Brain microvascular endothelial cell (primary cell): Measurements from ENCODE around the gene LAMB4.
"Not testable (repeated sequence)": the region's sequence is repeated elsewhere in the genome, so short reads cannot be mapped to it uniquely, and the experiment has no call there.

Source experiments
- DNase-seq: peaks from one replicate; pipeline ENCODE4 v3.0.0-alpha.2; 2020
- H3K27ac ChIP-seq: fragments of 250-450 bp; sonication (Bioruptor Pico); 2 replicates; pipeline ENCODE4 v1.5.1; 2020; ENCODE audit warnings: mild to moderate bottlenecking, moderate library complexity
- H3K27me3 ChIP-seq: fragments of 250-450 bp; sonication (Bioruptor Pico); replicated peaks from 2 replicates; pipeline ENCODE4 v1.5.1; 2020; ENCODE audit warnings: mild to moderate bottlenecking
- H3K36me3 ChIP-seq: fragments of 250-450 bp; sonication (Bioruptor Pico); replicated peaks from 2 replicates; pipeline ENCODE4 v1.5.1; 2020; ENCODE audit warnings: mild to moderate bottlenecking
- H3K4me3 ChIP-seq: 2 replicates; pipeline ENCODE4 v1.5.1; 2011; ENCODE audit warnings: low read depth, mild to moderate bottlenecking, control low read depth, low read length, moderate library complexity
- in situ Hi-C: cut with HindIII; loops from 2 replicates; pipeline ENCODE4 v1.10.0; 2017; ENCODE audit warnings: low sequenced_read_pairs, low pct_ligation_motif_present
- TF ChIP-seq, protein P1 (sequence below): IDR thresholded peaks from 2 replicates; pipeline ENCODE4 v1.5.1; 2011; ENCODE audit warnings: low read depth, mild to moderate bottlenecking, moderate library complexity, low read length, control low read depth, inconsistent platforms; ENCODE audit errors: missing control alignments

LAMB4 gene

DNA sequence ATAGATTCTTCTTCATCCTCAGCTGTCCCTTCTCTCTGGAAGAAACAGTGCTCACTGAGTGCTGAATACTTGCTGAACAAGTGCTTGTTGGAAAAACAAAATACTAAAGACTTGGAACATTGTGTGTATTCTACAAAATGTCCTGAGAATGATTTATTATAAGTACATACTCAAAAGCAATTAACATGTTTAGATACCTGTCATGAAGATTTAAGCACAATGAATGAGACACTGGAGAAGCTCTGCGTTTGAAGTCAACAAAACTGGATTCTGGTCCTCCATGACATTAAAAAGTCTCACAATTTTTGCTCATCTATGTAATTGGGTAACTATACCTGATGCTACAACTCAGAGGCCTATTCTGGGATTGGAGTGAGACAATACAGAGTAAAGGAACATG lies 92.4 kb downstream of the LAMB4 start:
- in situ Hi-C loops: no loop called here
- TF ChIP-seq, protein P1, sequence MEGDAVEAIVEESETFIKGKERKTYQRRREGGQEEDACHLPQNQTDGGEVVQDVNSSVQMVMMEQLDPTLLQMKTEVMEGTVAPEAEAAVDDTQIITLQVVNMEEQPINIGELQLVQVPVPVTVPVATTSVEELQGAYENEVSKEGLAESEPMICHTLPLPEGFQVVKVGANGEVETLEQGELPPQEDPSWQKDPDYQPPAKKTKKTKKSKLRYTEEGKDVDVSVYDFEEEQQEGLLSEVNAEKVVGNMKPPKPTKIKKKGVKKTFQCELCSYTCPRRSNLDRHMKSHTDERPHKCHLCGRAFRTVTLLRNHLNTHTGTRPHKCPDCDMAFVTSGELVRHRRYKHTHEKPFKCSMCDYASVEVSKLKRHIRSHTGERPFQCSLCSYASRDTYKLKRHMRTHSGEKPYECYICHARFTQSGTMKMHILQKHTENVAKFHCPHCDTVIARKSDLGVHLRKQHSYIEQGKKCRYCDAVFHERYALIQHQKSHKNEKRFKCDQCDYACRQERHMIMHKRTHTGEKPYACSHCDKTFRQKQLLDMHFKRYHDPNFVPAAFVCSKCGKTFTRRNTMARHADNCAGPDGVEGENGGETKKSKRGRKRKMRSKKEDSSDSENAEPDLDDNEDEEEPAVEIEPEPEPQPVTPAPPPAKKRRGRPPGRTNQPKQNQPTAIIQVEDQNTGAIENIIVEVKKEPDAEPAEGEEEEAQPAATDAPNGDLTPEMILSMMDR: no peak
- DNase-seq: no peak
- no peaks in the 10 kb centered on the region for H3K27me3 ChIP-seq
- H3K36me3 ChIP-seq: no peaks in the 10 kb centered on the region
- no peak overlapping the region for H3K27ac ChIP-seq
- no peak overlapping the region for H3K4me3 ChIP-seq

DNA sequence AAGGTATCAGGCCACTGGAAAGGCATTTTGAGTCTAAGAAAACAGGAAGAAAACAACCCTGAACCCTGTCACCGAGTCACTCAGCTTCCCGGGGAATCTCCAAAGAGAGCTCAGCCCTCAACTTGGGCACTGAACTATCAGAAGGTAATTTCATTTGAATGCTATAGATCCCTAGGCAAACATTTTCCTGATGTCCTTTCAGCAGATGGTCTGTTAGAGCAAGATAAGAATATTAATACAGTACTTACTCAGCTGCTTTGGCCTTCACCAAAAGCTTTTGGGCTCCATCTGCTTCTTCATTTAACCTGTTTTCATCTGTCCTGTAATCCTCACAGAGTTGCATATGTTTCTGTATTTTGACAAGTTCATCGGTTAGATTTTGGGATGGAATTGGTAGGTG lies 93.0 kb downstream of the LAMB4 start:
- H3K27ac ChIP-seq: no peak overlapping the region
- in situ Hi-C loops: no loop called here
- DNase-seq: no peak

DNA sequence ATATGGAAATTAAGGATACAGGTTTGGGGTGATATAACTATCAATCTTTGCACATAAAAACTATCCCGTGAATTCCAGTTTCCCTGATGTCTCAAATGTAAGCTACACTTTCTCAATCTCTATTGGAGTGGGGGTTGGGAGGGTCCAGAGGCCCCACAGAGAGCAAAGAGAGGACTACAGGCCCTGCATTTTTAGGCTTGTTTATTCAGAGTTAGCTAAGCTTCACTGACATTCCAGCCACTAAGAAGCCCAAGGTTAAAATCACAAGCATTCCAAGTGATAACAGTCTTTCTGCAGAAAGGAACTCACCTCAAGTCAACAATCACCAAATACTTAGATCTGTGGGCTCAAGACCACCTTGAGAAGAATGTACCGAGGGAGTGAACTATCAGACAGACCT lies 95.6 kb downstream of the LAMB4 start:
- no peak overlapping the region for H3K4me3 ChIP-seq
- no peaks in the 10 kb centered on the region for H3K36me3 ChIP-seq
- H3K27me3 ChIP-seq: no peaks in the 10 kb centered on the region
- in situ Hi-C loops: no loop called here
- no peak for DNase-seq
- no peak overlapping the region for H3K27ac ChIP-seq
- TF ChIP-seq, protein P1: no peak

More for the DNA sequence above, 93.0 kb downstream of the LAMB4 start:
- no peaks in the 10 kb centered on the region for H3K27me3 ChIP-seq
- H3K4me3 ChIP-seq: no peak overlapping the region
- no peaks in the 10 kb centered on the region for H3K36me3 ChIP-seq
- TF ChIP-seq, protein P1: no peak

DNA sequence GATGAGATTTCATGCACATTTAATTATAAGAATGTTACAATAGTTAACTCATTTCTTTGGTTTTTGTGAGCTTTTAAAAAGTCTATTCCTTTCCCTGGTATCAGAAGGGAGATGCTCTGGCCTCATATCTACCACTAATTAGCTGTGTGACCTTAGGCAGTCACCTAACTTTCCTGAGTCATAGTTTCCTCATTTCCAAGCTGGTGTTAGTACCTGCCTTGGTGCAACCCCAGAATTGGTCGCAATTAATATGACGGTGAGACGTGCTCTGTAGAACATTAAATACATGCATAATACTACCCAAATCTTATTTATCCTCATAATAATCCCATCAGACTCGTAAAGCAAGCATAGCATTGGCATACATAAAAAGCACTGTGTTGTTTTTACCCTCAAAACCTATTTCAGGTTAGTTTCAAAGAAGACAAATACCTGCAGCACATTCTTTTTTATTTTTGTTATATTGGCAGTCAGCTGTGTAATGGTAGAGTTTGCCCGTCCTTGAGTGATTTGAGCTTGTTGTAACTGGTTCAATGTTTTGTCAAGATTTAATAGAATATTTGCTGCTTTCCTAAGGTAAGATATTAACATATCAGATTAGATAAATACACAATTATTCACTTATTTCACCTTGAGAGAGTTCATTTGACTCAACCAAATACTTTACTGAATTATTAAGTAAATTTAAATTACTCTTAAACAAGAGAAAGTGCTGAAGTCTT lies 96.2 kb downstream of the LAMB4 start:
- no peak overlapping the region for H3K4me3 ChIP-seq
- in situ Hi-C loops: no loop called here
- H3K27ac ChIP-seq: no peak overlapping the region
- TF ChIP-seq, protein P1: no peak
- DNase-seq: no peak
- H3K27me3 ChIP-seq: no peaks in the 10 kb centered on the region
- H3K36me3 ChIP-seq: no peaks in the 10 kb centered on the region

DNA sequence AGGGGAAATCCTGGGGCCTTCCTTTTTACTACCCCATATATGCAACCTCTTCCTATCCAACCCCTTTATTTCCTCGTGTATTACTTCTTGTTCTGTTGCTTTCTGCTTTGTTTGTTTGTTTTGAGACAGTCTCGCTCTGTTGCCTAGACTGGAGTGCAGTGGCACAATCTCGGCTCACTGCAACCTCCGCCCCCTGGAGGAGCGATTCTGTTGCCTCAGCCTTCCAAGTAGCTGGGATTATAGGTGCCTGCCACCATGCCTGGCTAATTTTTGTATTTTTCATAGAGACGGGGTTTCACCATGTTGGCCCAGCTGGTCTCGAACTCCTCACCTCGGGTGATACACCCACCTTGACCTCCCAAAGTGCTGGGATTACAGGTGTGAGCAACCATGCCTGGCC lies 96.9 kb downstream of the LAMB4 start:
- in situ Hi-C loops, H3K27ac ChIP-seq, DNase-seq, H3K36me3 ChIP-seq, H3K27me3 ChIP-seq, H3K4me3 ChIP-seq: not testable (repeated sequence)

DNA sequence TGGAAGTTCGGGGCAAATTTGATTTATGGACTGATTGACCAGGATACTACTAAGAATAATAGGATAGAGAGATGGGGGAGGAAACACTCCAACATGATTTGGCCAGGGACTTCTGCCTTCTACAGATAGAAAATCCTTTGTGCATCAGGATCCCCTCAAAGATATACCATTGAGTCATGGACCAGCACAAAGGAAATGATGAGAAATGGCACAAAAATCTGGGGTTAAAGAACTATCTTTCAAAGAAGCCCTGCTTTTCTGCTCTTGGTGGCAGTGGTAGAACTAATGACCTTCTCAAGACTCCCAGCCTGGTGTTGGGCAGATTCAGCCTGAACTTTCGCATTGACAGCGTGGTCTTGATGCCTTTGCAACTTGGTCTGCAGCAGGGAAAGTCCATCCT lies 99.6 kb downstream of the LAMB4 start:
- H3K27ac ChIP-seq: peak overlapping the region; percentile 78
- in situ Hi-C loops: no loop called here
- TF ChIP-seq, protein P1: no peak

More for the DNA sequence above, 99.6 kb downstream of the LAMB4 start:
- Histone ChIP-seq H3K4me3 (no peak overlapping the region), H3K27me3 (no peaks in the 10 kb centered on the region), H3K36me3 (no peaks in the 10 kb centered on the region)
- DNase-seq: peak; percentile 50
